Measurements from ENCODE around the gene POLR2J. TPM values are rescaled to one million over a fixed set of nuclear protein-coding genes. Genes with fewer than 3 reads are reported as not detected.

POLR2J gene
- total and polyA plus RNA-seq, 10 of the 15 experiments (the other 5 are each of a cell fraction or from before 2014, with no cell fraction given) = 16.4 to 119 (median 77.4) TPM

DNA sequence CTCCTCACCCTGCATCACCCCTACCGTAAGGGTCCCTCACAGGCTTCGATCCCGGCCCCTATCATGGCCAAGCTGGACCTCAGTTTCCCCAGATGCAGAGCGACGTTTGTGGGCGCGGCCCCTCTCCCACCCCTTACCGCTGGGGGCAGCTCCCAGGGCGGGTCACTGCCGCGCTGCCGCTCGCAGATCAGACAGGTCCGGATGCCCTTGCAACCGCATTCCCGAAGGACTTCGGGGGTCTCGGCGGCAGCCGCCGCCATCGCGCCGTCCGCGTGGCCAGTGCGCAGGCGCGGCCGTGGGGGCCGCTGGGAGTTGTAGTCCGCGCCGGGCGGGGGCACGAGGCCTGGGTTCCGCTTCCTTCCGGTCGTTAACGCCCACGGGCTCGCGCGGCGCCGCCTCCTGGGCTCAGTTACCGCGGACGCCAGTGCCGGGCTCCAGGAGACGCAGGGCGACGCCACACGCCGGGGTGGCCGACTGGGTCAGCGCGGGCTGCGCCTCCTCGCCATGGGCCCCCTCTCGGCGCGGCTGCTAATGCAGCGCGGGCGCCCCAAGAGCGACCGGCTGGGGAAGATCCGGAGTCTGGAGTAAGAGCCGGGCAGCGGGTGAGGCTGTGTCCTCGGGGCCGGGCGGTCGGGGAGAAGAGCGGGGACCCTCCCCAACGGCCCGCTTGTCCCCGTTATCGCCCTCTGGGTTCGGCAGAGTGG lies 14.0 kb downstream of the POLR2J start, which contains the start of the genes ALKBH4 and LRWD1:
Gene ALKBH4, minus strand, starts transcription at position 287 of the 704 bp plus-strand sequence. Its CDS starts 27 bp downstream, at position 260.
Gene LRWD1, plus strand, starts transcription at position 408 of the 704 bp plus-strand sequence. Its CDS starts 97 bp downstream, at position 505.
- no TSS peak for BruUV-seq (replicated peaks)
- in situ Hi-C loops (cut with MboI) = no loop called here
- peak; percentile 96 for FAIRE-seq
- TF ChIP-seq, protein P1, sequence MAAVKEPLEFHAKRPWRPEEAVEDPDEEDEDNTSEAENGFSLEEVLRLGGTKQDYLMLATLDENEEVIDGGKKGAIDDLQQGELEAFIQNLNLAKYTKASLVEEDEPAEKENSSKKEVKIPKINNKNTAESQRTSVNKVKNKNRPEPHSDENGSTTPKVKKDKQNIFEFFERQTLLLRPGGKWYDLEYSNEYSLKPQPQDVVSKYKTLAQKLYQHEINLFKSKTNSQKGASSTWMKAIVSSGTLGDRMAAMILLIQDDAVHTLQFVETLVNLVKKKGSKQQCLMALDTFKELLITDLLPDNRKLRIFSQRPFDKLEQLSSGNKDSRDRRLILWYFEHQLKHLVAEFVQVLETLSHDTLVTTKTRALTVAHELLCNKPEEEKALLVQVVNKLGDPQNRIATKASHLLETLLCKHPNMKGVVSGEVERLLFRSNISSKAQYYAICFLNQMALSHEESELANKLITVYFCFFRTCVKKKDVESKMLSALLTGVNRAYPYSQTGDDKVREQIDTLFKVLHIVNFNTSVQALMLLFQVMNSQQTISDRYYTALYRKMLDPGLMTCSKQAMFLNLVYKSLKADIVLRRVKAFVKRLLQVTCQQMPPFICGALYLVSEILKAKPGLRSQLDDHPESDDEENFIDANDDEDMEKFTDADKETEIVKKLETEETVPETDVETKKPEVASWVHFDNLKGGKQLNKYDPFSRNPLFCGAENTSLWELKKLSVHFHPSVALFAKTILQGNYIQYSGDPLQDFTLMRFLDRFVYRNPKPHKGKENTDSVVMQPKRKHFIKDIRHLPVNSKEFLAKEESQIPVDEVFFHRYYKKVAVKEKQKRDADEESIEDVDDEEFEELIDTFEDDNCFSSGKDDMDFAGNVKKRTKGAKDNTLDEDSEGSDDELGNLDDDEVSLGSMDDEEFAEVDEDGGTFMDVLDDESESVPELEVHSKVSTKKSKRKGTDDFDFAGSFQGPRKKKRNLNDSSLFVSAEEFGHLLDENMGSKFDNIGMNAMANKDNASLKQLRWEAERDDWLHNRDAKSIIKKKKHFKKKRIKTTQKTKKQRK (IDR thresholded peaks at IDR 0.05; ENCODE audit: low read depth, low read length) = no peak
- no peak for TF ChIP-seq MTA2 (IDR thresholded peaks at IDR 0.05; ENCODE audit: low read depth)
- TF ChIP-seq, protein P2, sequence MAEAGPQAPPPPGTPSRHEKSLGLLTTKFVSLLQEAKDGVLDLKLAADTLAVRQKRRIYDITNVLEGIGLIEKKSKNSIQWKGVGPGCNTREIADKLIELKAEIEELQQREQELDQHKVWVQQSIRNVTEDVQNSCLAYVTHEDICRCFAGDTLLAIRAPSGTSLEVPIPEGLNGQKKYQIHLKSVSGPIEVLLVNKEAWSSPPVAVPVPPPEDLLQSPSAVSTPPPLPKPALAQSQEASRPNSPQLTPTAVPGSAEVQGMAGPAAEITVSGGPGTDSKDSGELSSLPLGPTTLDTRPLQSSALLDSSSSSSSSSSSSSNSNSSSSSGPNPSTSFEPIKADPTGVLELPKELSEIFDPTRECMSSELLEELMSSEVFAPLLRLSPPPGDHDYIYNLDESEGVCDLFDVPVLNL (IDR thresholded peaks at IDR 0.05; ENCODE audit: low read depth, low read length) = no peak; the same call in 1 of the 2 replicates
- TF ChIP-seq ZNF24 (IDR thresholded peaks at IDR 0.05) = 0 out of 2 replicates have a peak, but pooled peaks have one; percentile 16
- TF ChIP-seq FOXK2 (IDR thresholded peaks at IDR 0.05) = no peak
- TF ChIP-seq ASH2L (IDR thresholded peaks at IDR 0.05; ENCODE audit: borderline replicate concordance, low read depth) = no peak
- no peak for TF ChIP-seq ZZZ3 (IDR thresholded peaks at IDR 0.05; ENCODE audit: control insufficient read depth, insufficient read length, low read depth)
- 0 out of 2 replicates have a peak, but pooled peaks have one; percentile 13 for TF ChIP-seq STAT1 (conservative IDR thresholded peaks at IDR 0.05)
- TF ChIP-seq ZNF384 (IDR thresholded peaks at IDR 0.05; ENCODE audit: borderline replicate concordance, low read depth, low read length) = no peak
- TF ChIP-seq BCL11A (IDR thresholded peaks at IDR 0.05; ENCODE audit: low read depth, low read length) = no peak
- TF ChIP-seq HCFC1 (IDR thresholded peaks at IDR 0.05; ENCODE audit: low read length) = peak; percentile 95
- no peak for TF ChIP-seq HDAC2 (IDR thresholded peaks at IDR 0.05)
- peak; percentile 75 for TF ChIP-seq DPF2 (IDR thresholded peaks at IDR 0.05)
- TF ChIP-seq ZNF207 (IDR thresholded peaks at IDR 0.05; ENCODE audit: borderline replicate concordance) = 0 out of 2 replicates have a peak, but pooled peaks have one; percentile 76
- TF ChIP-seq JUND (IDR thresholded peaks at IDR 0.05; ENCODE audit: low read depth, low read length) = no peak
- TF ChIP-seq, protein P3, sequence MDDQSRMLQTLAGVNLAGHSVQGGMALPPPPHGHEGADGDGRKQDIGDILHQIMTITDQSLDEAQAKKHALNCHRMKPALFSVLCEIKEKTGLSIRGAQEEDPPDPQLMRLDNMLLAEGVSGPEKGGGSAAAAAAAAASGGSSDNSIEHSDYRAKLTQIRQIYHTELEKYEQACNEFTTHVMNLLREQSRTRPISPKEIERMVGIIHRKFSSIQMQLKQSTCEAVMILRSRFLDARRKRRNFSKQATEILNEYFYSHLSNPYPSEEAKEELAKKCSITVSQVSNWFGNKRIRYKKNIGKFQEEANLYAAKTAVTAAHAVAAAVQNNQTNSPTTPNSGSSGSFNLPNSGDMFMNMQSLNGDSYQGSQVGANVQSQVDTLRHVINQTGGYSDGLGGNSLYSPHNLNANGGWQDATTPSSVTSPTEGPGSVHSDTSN (IDR thresholded peaks at IDR 0.05; ENCODE audit: insufficient replicate concordance, low read depth, low read length) = no peak
- TF ChIP-seq ATF7 (IDR thresholded peaks at IDR 0.05; ENCODE audit: low read depth) = no peak
- no peak for TF ChIP-seq NR2C2 (IDR thresholded peaks at IDR 0.05; ENCODE audit: borderline replicate concordance, control insufficient read depth, insufficient read length, low read depth)
- TF ChIP-seq, protein P4, sequence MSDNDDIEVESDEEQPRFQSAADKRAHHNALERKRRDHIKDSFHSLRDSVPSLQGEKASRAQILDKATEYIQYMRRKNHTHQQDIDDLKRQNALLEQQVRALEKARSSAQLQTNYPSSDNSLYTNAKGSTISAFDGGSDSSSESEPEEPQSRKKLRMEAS (IDR thresholded peaks at IDR 0.05; ENCODE audit: low read depth, low read length) = peak; percentile 88

More for the DNA sequence above, 14.0 kb downstream of the POLR2J start, which contains the start of the genes ALKBH4 and LRWD1:
- ChIA-PET CTCF (interaction anchor here (1.0 to 7.0 kb wide), 8 partner anchors 14 to 185 kb away, joined by 3 to 94 read pairs (median 10); partner anchors contain the start of gene POLR2J), POLR2A (interaction anchor here (0.6 to 2.4 kb wide), 8 partner anchors 19 to 60 kb away, joined by 3 to 9 read pairs (median 4); no protein-coding TSS in a partner anchor), SMC1A (ENCODE audit: uncharacterized antibody, unreplicated experiment) (interaction anchor here (0.8 to 3.7 kb wide), 10 partner anchors 19 to 69 kb away, joined by 3 to 32 read pairs (median 4); partner anchors contain the start of gene PRKRIP1), RAD21 (ENCODE audit: unreplicated experiment) (interaction anchor here (0.6 to 1.7 kb wide), 11 partner anchors 19 to 186 kb away, joined by 3 to 11 read pairs (median 3); no protein-coding TSS in a partner anchor)
- peaks cover 0 to 10% of the 10 kb centered on the region in 2 experiments; a peak in 3 of 4 replicates for H3K36me3 ChIP-seq (ENCODE audit: control insufficient read depth in 2 of 2, insufficient read depth in 2 of 2, low read length in 1 of 2)
- H3K4me1 ChIP-seq (ENCODE audit: control insufficient read depth, insufficient read depth, low read length) = peaks cover 15% of the 10 kb centered on the region
- intact Hi-C loops (cut with micrococcal nuclease; ENCODE audit: unreplicated experiment) = loop anchor here (5.0 kb wide), 1 partner anchor 177 kb away; the partner anchor contains the start of gene SH2B2
- peak; percentile 94 for ATAC-seq
- peak within 1 kb of the TSS; percentile 98 for H3K9ac ChIP-seq (ENCODE audit: control insufficient read depth, insufficient read depth, low read length)
- H3K4me3 ChIP-seq = peak within 1 kb of the TSS; percentile 93
- no peak for DNase-seq (ENCODE audit: low read depth, low spot score)
- peak within 1 kb of the TSS; percentile 92 for H3K4me2 ChIP-seq (ENCODE audit: control insufficient read depth, insufficient read depth)
- WGBS (ENCODE audit: insufficient coverage, insufficient replicate concordance, low lambda C conversion rate, missing lambda C conversion rate) = under 1% methylated on average over 81 of the region's 81 CpGs
- peak within 1 kb of the TSS; percentile 89 for H3K27ac ChIP-seq (ENCODE audit: control insufficient read depth, insufficient read depth)
- no peaks in the 10 kb centered on the region for H4K20me1 ChIP-seq (ENCODE audit: control insufficient read depth, insufficient read depth)
- H3K9me3 ChIP-seq (replicated peaks; ENCODE audit: control insufficient read depth, insufficient read depth, low read length) = no peaks in the 10 kb centered on the region
- H2AFZ ChIP-seq (ENCODE audit: control insufficient read depth, low read depth, low read length) = peak within 1 kb of the TSS; percentile 99
- peaks cover 33% of the 10 kb centered on the region for H3K79me2 ChIP-seq (ENCODE audit: control insufficient read depth, insufficient read depth, low read length)
- no peaks in the 10 kb centered on the region for H3K27me3 ChIP-seq (replicated peaks in 1 of 2; ENCODE audit: control insufficient read depth in 2 of 2, insufficient read depth in 2 of 2, low read length in 1 of 2)
